GM18499 (cell line): ENCODE results near the gene ACYP2.
"Not testable (repeated sequence)": the region's sequence is repeated elsewhere in the genome, so short reads cannot be mapped to it uniquely, and the experiment has no call there.

ENCODE experiments used
- ATAC-seq: cut with Tn5 transposase; IDR thresholded peaks from one replicate; pipeline ENCODE4 v1.9.1; 2021; ENCODE audit warnings: moderate number of reproducible peaks; ENCODE audit not compliant: insufficient read depth, unreplicated experiment

Gene ACYP2

GRCh38 chr2:54259413-54260240 lies 144.2 kb downstream of the ACYP2 start:
- peak; percentile 68 for ATAC-seq

- ATAC-seq = no peak
Observed at GRCh38 chr2:54260241-54260595, 144.8 kb downstream of the ACYP2 start.

DNA sequence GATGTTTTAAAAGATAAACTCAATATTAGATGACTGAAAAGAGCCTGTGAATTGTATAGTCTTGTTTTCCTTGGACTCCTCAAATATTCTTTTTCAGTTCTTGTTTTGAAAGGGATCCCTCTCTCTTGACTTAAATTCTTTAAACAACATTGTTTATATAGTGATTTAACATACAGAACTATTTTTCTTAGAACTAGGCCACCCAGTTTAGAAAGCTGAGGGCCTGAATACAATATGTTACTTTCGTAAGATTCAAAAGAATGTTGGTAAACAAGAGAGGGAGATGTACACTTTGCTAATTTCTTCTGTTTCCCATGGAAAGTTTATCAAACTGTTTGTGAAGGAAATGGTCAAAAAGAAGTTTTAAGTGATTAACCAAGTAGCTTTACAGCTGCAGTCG lies 146.1 kb downstream of the ACYP2 start:
- ATAC-seq = no peak

GRCh38 chr2:54262015-54262765 lies 146.8 kb downstream of the ACYP2 start:
- ATAC-seq = no peak

- not testable (repeated sequence) for ATAC-seq
Observed at GRCh38 chr2:54265081-54265480, 149.7 kb downstream of the ACYP2 start.

- ATAC-seq = no peak
Observed at GRCh38 chr2:54267577-54267976, 152.2 kb downstream of the ACYP2 start.

- ATAC-seq = no peak
Observed at GRCh38 chr2:54271189-54271588, 155.8 kb downstream of the ACYP2 start.

DNA sequence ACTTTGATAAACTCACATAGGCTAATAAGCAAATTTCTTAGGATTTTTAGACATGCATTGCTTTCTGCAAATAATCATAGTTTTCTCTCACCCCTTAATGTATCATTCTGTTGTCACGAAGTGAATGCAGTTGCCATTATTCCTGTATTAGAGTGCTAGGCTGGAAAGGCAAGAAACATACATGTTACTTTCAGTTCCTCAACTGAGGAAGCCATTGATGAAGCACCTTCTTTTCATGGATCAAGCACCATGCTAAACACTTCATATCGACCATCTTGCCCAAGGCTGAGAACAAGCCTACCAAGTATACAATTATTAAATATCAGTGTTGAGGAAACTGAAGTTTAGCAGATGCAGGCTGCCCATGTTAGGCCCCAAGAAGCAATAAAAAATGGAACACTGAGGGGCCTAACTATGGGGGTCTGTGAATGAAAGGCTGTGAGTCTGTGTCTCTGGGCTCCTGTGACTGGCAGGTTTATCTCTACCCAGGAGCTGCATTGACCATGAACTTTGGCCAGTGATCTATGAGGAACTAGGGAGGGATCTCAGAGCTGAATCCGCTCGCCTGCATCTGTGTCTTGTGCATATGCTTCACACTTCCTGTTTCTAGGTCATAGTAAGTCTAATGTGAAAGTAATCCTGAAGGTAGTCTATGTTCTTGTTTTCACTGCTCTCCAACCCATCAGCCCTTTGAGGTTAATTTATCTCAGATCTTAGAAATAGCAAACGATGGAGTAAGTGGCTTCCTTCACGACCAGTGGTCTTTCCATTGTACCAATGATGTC lies 156.6 kb downstream of the ACYP2 start:
- ATAC-seq = peak; percentile 97

DNA sequence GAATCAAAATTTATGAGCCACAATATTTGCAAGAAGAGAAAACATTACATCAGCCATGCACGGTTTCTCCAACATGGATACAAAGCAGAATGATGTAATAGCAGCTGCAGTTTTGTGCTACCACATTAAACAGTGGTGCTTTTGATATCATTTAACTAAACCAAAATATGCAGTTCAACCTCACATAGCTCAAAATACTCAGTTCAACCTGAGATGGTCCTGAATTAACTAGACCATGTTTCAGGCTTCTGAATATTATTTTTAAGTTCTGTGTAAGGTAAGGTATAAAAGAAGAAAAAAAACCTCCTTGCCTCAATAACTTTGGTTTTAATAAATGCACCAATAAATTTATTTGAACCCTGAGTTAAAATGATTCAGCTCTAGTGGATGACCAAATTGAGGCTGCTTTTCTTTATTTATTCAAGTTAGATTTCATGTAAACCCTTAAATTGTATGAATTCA lies 159.4 kb downstream of the ACYP2 start:
- no peak for ATAC-seq

DNA sequence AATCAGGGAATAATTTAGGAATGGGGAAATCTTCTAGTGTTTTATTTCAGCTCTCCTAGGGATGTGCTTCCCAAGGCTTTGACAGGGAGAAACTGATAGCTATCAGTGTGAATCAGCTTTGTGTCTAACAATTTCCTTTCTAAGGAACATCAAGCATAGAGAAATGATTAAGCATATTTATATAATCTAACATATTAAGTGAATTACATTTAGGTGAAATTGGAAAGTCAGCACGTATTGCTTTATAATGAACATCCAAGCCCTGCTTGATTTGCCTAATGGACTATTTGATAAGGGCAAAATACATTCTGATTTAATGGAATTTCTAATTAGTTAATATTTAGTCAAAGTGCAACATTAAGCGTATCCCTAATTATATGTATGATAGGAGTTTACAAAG lies 160.1 kb downstream of the ACYP2 start:
- ATAC-seq = no peak

DNA sequence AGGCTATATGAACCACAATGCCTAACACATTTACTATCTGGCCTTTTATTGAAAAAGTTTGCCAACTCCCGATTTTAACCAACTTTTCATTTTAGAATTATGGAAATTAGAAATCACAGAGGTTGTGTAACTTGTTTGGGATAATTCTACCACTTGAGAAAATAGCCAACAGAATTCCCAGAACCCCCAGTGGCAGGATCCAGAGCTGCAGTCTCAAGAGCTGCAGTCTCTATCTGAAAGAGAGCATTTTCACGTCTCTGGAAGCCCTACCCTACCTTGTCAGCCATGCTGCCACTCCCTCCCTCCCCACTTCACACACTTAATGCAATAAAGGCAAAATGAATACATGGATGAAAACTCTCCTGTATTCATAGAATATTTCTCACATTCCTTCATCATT lies 164.0 kb downstream of the ACYP2 start:
- no peak for ATAC-seq

DNA sequence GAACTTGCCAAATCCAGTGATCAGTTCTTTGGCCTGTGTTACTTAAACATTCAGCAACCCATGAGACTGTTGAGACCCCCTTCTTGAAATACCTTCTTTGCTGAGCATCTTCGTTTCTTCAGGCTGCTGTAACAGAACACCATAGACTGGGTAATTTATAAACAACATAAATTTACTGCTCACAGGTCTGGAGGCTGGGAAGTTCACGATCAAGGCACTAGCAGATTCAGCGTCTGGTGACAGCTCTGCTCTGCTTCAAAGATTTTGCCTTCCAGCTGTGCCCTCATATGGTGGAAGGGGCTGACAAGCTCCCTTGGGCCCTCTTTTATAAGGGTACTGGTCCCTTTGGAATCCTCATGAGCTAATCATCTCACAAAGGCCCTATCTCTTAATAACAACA lies 169.4 kb downstream of the ACYP2 start:
- ATAC-seq = no peak

- ATAC-seq = no peak
Observed at GRCh38 chr2:54285451-54285850, 170.0 kb downstream of the ACYP2 start.

DNA sequence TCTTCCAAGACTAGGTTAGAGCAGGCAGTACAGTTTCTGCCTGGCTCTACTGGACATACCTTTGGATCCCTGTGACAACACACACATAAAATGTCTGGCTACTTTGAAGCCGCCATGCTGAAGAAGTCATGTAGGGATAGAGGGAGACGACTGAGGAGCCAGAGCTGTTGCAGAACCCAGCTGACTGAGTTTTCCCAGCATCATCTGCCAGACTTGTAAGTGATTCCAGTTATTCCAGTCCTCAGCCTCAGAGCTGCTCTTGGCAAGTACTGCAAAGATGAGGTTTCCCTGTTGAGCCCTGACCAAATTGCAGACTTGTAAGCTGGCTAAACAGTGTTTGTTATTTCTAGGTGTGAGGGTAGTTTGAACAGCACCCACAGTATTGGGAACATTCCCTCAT lies 172.1 kb downstream of the ACYP2 start:
- no peak for ATAC-seq

- ATAC-seq = no peak
Observed at GRCh38 chr2:54289917-54290316, 174.5 kb downstream of the ACYP2 start.

DNA sequence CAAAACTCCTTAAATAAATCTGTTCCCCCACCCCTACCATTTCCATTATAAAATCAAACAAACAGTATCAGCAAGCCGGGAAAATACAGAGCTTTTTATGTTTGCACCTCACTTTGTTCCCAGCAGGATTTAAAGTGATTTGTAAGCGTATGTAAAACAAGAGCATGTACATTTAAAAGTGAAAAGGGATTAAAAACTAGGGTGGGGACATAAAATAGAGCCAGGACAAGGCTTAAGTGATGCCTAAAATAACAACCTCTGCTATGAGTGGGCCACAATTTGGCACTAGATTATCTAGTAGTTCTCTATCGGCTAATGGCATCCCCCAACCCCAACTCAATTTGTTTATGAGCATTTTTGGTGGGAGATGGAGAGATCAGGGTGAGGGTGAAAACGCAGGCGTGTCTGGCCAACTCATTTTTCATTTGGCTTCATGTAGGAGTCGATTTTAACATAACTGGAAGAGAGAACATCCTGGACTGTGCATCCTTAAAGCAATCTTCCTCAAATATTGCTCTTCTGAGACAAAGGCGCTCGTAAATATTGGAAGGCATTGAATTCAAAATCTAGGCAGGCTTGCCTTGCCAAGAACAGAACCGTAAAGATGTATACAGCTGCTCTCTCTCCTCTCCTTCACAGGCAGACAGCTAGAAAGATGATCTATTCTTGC lies 175.1 kb downstream of the ACYP2 start:
- no peak for ATAC-seq

- ATAC-seq = not testable (repeated sequence)
Observed at GRCh38 chr2:54294665-54295064, 179.2 kb downstream of the ACYP2 start.

DNA sequence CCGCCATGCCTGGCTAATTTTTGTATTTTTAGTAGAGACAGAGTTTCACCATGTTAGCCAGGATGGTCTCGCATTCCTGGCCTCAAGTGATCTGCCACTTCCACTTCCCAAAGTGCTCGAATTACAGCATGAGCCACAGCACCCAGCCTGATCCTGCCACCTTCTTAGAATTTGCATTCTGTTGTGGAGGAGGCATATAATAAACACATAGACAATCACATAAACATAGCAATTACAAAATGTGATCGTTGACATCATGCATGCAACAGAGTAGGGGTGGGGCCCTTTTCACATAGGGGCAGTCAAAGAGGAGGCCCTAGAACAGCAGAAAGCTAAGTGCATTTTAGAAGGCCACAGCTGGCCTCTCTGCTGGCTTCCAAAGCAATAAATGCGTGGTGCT lies 180.5 kb downstream of the ACYP2 start:
- no peak for ATAC-seq

DNA sequence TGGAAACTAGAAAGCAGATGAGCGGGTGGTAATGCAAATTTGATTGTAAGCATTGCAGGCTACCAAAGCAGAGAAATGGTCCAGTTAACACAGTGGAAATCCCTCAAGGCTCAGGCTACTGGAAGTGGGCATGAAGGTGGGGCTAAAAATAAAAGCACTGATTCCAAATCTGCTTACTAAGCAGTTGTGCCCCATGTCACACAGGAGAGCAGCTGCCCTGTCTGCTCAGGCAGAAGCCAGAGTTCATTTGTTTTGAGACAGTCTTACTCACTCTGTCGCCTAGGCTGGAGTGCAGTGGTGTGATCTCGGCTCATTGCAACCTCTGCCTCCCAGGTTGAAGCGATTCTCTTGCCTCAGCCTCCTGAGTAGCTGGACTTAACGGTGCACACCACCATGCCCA lies 183.1 kb downstream of the ACYP2 start:
- ATAC-seq = no peak

DNA sequence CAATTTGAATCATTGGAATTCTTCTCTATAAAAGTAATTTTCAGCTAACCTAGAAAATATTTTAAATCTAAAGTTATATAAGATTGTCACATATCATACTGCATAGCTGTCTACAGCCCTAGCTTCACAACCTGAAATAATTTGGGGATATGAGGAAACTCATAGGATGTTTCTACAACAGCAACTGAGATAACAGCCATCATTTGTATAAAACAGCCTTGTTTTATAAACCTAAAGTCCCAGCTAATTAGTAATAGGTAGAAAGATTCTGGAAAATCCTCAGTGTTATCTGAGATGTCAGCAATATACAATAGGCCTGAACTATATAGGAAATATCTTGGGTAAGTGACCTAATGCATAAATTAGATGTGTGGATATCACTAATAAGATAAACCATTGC lies 188.2 kb downstream of the ACYP2 start:
- ATAC-seq = no peak
